HG02884 (cell line): Measurements from ENCODE around the gene UBP1.
"Not testable (repeated sequence)": the region's sequence is repeated elsewhere in the genome, so short reads cannot be mapped to it uniquely, and the experiment has no call there.

Source experiments
- ATAC-seq: cut with Tn5 transposase; IDR thresholded peaks from one replicate; pipeline ENCODE4 v1.9.1; 2021; ENCODE audit warnings: mild to moderate bottlenecking, moderate library complexity; ENCODE audit not compliant: unreplicated experiment

UBP1 gene

DNA sequence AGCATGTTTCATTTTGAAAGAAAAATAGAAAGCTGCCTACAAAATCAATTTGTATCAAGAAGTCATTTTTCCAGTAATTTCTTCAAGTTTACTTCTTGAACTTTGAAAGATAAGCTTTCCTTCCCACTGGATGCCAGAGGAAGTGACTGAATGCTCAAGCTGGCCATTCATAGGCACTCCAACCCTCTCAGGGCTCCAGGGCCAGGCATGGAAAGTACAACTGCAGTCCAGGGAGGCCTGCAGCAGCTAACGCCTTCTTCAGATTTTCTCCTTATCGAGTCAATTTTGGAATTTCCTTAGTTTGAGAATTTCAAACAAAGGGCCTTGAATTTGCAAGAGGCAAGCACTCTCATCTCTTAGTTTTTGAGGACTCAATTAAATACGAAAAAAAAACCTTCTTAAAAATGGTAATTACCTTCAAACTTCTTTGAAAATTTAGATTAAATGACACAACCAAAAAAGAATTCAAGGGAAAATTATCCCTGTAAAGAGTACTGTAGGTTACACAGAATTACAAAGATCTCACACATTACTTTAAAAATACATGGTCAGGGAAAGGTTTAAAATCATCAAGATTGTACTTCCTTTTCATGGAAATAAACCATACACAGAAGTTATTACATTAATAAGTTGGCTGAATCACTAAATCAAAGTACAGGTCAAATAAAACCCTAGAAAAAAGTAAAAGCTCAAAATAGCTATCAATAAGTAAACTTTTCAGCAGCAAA, 2.5 kb downstream of the UBP1 start:
- ATAC-seq, result no peak

DNA sequence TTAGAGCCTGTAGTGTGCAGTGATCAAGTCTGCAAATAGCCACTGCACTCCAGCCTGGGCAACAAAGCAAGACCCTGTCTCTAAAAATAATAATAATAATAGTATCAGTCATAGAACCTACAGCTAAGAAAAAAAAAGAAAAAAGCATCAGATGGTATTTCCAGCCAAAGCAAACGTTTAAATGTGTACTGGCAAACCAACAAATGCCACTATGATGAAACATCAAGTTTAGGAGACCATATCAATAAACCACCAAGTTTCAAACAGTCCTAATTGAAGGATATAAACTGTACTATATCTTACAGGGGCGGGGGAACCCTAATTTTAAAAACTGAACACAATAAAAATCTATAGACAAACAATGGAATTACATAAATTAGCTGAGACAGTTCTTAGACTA, 6.4 kb downstream of the UBP1 start:
- no peak for ATAC-seq

DNA sequence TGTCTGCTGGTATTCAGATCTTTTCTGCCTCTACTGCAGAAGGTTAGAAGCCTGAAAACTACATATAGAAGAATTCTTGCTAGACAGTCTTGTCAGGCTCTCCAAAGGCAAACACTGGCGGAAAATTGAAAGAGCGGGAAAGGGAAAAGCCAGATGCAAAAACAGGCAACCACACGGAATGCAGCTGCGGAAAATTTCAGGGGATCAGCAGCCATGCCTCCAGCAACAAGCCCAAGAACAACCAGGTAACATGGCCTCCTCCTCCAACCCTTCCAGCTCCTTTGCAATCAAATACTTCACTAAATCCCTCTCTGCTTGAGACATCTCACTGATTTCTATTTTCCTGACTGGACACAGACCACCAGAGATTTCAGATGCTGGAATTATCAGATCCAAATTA, 9.6 kb downstream of the UBP1 start:
- no peak for ATAC-seq

DNA sequence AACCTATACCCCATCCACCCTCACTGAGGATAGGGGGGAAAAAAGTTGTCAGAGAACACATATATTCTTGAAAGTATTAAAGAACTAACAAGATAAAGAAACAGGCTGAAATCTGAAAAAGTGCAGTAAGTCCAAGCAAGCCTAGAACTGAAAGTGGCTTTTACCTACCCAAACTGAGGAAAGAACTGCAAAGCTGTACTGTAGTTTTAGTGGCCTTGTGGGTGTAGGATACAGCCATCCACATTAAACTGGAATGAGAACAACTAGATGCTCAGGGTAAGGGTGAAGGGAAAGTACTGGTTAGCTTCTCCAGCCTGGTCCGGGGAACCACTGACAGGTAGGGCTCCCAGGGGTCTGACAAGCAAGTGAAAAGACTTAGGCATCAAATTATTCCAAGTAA, 10.1 kb downstream of the UBP1 start:
- ATAC-seq, result no peak

DNA sequence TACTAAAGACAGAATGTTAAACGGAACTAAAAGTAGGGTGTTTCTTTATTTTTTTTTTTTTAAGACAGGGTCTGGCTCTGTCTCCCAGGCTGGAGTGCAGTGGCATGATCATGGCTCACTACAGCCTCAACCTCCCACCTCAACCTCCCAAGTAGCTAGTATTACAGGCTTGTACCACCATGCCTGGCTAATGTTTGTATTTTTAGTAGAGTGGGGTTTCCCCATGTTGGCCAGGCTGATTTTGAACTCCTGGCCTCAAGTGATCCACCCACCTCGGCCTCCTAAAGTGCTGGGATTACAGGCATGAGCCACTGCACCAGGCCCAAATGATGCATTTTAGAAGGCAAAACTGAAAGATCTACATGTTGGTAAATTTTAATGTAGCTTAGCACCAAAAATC, 10.9 kb downstream of the UBP1 start:
- not testable (repeated sequence) for ATAC-seq

DNA sequence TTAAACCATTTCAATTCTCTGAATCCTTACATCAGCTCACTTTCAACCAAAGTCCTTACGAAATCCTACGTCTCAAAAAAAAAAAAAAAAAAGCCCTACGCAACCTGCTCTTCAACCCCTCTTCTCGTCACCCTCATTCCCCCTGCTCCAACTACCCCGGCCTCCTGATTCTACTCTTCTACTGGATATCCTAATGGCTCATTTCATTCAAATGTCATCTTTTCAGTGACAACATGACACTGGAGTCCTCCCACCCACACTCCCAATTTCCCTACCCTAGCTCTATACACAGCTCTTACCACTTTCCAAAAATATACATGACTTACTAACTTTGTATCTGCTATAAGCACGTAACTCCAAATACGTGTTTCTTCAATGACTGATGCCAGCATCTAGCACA, 11.5 kb downstream of the UBP1 start:
- ATAC-seq, result no peak

DNA sequence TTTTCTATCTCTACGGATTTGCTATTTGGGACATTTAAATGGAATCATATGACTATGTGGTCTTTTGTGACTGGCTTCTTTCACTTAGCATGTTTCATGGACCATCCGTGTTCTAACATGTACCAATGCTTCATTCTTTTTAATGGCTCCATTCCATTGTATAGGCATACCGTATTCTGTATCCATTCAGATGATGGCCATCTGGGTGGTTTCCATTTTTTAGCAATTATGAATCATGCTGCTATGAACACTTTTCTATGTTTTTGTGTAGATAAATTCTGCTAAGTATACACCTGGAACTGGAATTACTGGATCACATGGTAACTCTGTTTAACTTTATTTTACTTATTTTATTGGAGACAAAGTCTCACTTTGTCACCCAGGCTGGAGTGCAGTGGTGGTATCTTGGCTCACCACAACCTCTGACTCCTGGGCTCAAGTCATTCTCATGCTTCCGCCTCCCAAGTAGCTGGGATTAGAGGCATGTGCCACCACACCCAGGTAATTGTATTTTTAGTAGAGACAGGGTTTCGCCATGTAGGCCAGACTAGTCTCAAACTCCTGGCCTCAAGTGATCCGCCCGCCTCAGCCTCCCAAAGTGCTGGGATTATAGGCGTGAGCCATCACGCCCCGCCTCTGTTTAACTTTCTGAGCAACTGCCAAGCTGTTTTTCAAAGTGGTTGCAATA, 13.4 kb downstream of the UBP1 start:
- no peak for ATAC-seq

DNA sequence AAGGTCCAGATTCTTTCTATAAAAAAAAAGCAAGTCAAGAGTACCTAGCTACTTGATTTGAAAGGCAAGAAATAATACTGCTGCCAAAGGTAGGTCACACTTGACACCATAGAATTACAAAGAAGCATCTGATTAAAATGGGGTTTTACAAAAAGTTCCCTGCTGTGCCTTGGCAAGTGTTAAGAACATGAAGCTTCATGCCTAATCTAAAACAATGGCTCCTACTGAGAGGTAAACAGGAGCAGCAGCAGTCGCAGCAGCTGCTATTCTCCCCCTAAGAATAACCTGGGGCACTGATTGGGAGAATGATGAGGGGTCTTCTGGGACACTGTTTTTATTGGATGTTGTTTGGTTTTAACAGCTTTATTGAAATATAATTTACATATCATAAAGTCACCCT, 14.1 kb downstream of the UBP1 start:
- no peak for ATAC-seq

DNA sequence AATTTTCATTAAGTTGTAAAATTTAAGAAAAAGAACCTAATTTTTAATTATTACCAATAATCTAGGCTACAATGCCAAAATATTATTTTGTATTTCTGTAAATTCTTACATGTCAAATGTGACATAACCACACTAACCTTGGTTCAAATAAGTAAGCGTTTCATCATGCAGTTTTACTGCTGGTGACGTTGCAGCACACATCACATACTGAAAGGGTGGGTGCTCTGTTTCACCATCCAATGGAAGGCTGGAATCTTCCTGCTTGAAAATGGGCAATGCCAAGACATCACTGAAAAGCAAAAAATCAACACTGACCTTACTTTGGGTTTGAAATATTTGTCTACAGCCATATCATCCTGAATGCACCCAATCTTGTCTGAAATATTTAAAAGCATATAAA, 14.8 kb downstream of the UBP1 start:
- ATAC-seq, result no peak

DNA sequence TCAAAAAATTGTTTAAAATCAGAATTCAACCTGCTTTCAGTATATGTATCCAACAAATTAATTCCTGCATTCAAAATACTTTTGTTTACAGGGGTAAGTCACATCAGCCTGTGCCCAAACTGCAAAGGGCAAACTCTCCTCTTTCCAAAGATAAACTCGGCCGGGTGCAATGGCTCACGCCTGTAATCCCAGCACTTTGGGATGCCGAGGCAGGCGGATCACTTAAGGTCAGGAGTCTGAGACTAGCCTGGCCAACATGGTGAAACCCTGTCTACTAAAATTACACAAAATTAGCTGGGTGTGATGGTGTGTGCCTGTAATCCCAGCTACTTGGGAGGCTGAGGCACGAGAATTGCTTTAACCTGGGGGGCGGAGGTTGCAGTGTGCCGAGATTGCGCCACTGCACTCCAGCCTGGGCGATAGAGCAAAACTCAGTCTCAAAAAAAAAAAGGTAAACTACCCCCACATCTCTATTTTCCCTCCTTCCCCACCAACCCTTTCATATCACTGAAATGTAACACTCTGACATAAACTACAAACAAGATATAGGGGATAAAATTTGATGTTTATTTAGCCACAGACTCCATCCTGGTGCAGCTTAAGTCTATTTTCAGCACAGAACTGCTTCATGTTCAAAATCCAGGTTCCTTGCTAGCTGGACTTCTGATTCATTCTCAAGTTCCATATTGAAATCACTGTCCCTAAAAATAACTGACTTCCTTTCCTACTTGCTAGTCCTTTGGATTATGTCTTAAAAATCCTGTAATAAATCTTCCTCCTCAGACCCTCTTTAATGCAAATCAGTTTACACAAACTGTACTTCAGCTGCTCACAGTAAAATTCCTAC, 15.4 kb downstream of the UBP1 start:
- ATAC-seq, result no peak

DNA sequence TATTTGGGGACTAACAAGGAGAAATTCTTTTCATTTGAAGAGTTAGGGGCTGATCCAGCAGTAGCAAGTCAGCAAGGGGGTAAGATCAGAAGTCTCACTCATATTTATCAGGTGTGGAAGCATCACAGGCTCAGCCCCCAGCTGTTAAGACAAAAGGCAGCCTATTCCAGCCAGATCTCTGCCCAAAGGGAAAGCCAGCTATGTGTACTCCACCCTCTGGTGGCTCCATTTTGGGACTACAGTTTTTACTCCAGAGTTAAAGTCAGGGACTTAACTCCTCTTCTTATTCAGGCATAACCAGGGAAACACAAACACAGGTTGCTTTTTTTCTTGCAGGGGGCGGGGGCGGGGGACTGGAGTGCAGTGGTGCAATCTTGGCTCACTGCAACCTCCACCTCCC, 19.2 kb downstream of the UBP1 start:
- ATAC-seq, result no peak

DNA sequence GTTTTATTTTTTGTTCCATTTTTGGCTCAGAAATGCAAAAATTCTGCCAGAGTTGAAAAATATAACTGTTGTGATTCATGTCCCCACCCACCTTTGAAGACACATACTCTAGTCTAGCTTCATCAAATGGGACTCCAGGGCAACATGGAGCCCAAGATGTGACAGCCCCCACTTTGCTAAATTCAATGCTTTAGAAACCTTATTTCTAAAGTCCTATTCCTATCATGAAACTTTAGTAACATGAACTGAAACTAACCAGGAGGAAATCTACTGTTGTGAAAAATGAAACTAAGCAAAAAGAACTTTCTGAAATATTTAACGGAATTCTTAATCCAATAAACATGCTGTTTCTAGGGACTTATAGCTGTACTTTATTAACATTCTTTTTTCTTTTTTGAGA, 20.3 kb downstream of the UBP1 start:
- ATAC-seq, result no peak

DNA sequence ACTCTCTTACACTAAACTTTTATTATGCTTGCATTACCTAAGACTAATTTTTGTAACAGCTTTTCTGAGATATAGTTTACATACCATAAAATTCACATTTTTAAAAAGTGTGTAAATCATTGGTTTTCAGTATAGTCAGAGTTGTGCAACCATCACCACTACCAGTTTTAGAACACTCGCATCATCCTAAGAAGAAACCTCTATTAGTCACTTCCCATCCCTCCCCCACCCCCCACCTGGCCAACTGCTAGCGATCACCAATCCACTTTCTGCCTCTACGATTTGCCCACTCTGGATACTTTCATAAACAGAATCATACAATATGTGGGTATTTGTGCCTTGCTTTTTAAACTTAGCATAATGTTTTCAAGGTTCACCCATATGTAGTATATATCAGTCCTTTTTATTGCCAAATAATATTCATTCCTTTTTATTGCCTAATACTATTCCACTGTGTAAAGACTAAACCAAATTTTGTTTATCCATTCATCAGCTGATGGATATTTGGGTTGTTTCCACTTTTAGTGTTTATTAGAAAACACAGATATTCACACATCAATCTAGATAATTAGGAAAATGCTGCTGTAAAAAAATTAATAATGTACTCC, 23.0 kb downstream of the UBP1 start:
- no peak for ATAC-seq

DNA sequence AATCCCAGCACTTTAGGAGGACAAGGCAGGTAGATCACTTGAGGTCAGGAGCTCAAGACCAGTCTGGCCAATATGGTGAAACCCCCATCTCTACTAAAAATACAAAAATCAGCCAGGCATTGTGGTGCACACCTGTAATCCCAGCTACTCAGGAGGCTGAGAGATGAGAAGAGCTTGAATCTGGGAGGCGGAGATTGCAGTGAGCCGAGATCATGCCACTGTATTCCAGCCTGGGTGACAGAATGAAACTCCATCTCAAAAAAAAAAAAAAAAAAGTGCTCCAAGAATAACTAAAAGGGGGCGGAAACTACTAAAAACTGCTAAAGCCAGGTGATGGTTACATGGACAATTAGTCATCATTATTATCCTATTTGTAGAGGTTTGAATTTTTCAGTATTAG, 29.4 kb downstream of the UBP1 start:
- ATAC-seq, result not testable (repeated sequence)

DNA sequence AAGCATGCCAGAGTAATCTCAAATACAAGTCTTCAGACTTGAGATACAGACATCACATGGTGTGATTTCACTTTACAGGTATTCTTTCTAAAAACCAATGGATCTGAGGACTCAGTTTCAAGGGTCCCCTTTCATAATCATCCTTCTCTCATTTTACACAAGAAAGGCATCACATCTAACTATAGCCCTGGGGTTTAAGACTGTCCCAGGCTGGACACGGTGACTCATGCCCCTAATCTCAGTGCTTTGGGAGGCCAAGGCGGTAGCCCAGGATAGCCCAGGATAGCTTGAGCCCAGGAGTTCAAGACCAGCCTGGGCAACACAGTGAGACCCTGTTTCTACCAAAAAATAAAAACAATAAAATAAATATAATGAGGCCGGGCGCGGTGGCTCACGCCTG, 36.4 kb downstream of the UBP1 start:
- ATAC-seq, result no peak

DNA sequence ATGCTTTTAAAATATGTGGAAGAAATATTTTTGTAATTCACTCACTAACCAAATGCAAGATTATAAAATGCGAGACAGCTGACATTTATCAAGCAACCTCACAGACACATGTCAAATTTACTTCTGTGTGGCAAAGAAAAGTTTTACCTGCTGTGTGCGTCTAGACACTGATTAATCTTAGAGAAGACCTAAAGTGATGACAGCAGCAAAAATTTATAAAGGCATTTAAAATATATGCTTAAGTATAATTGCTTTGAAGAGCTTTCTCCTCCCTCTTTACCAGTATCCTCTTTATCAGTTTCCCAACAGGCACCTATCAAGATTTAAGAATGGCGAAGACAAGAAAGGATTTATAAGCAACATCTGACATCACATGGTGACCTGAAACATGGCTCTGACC, 37.3 kb downstream of the UBP1 start:
- ATAC-seq, result no peak

DNA sequence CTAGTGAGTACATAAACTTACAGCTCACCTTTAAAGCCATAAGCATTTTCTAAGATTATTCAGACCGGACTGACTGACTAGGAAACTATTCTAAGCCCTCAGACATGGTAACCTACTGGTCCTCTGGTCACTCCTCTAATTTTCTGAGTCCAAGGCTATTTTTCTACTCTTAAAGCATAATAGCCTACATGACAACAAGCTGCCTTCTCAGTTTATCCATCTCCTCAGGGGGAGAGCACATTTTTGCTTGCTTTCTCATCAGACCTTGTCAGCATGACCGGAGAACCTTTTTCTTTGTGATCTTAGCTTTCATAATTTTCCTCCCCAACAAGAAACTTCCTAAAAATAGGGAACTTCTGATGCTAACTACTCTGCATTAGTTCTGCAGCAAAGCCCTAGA, 38.4 kb downstream of the UBP1 start:
- ATAC-seq, result no peak

DNA sequence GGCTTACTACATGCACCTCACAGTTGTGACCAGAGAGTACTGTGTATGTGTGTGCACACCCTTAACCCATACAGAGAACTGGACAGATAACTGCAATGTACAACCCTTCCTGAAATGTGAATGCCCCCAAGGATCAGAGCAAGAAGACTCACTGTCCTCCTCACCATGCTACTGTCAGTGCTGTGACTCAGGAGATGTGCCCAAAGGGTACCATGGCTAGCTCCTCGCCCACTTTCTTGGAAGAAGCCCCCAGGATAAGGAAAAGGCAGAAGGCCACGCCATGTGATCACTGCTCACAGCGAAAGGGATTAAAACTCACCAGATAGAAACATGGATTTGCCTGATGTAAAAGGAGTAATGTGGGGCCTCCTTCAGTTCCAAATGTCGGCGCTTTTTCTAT, 41.8 kb downstream of the UBP1 start:
- no peak for ATAC-seq

DNA sequence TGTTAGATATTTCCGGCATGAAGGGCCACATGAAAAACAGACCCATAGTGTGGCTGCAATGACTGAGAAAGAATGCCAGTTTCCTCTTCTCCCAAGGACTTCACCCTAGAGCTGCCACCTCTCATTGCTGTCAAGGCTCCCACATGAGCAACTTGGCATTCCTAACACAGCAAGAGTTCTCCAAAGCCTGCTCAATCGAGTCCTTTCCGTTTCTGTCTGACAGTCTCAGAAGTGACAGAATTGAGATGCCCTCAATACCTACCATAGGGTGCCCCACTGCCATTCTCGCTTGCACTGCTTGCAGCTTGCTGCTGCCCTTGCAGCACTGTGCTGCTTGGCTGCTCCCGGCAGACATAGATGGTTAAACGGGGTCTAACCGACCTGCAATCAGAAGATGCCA, 44.3 kb downstream of the UBP1 start:
- ATAC-seq, result no peak

DNA sequence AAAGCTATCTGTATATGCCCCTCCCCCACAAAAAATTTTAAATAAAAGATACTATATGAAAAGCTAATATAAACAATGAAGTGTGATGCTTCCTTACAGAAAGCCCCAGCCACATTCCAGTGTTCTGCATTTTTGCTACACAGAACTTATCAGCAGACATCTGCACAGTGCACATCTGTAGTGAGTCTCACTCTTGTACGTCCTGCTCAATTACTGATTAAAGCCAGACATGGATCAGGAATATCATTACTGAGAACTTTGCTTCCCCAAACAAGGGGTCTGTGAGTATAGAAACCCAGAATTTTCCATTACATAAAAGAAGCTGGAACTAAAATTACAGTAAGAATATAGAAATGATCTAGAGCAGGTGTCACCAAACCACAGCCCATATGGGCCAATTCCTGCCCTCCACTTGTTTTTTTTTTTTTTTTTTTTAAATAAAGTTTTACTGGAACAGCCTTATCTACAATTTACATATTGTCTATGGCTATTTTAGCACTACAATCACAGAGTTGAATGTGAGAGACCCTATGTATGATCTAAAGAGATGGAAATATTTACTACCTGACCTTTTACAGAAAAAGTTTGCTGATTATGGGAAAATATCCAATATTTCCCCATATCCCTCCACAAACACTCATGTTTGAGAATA, 45.7 kb downstream of the UBP1 start:
- ATAC-seq, result no peak

DNA sequence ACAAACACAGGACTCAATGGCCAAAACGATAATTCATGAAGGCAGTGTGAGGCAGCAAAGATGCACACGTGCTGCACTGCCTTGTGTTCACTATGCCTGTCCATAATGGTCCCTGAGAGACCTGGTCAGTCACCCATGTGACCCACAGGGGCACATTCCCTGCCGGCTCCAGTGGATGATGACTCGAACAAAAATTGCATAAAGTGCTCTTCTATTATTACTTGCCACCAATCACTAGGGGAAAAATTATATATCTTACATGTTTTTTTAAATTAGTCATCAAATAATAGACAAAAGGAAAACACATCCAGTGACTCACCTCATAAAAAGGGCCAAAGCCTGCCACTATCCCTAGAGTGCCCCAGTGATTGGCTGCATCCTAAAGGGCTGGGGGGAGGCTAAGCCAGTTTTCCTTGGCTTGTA, 47.5 kb downstream of the UBP1 start:
- no peak for ATAC-seq
